ENCODE measurements around the gene CORIN. TPM values are rescaled to one million over a fixed set of nuclear protein-coding genes. Genes with fewer than 3 reads are reported as not detected.
"Not testable (repeated sequence)": the region's sequence is repeated elsewhere in the genome, so short reads cannot be mapped to it uniquely, and the experiment has no call there.

Gene CORIN
- total and polyA plus RNA-seq, 10 of the 15 experiments (the other 5 are each of a cell fraction or from before 2014, with no cell fraction given): 0.02 to 0.45 (median 0.09) TPM; not detected in 3

GRCh38 chr4:47711183-47711582 lies 126.7 kb downstream of the CORIN start (continued):
- TF ChIP-seq ZNF592 (IDR thresholded peaks at IDR 0.05) (no peak), TCF3 (IDR thresholded peaks at IDR 0.05; ENCODE audit: borderline replicate concordance, insufficient read depth, low read depth, low read length) (no peak), KLF5 (IDR thresholded peaks at IDR 0.05; ENCODE audit: partially characterized antibody) (no peak), NFYA (IDR thresholded peaks at IDR 0.05; ENCODE audit: borderline replicate concordance, low read depth, low read length) (no peak), ESRRA (IDR thresholded peaks at IDR 0.05; ENCODE audit: low read length) (no peak), E2F4 (IDR thresholded peaks at IDR 0.05; ENCODE audit: low read depth, low read length) (no peak)

DNA sequence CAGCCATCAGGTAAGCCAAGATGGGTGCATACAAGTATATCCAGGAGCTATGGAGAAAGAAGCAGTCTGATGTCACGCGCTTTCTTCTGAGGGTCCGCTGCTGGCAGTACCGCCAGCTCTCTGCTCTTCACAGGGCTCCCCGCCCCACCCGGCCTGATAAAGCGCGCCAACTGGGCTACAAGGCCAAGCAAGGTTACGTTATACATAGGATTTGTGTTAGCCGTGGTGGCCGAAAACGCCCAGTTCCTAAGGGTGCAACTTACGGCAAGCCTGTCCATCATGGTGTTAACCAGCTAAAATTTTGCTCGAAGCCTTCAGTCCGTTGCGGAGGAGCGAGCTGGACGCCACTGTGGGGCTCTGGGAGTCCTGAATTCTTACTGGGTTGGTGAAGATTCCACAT lies 131.5 kb downstream of the CORIN start:
- FAIRE-seq; H3K9me3 ChIP-seq (replicated peaks; ENCODE audit: control insufficient read depth, insufficient read depth, low read length); POLR2A ChIA-PET; H3K27me3 ChIP-seq (replicated peaks in 1 of 2; ENCODE audit: control insufficient read depth in 2 of 2, insufficient read depth in 2 of 2, low read length in 1 of 2); H3K36me3 ChIP-seq (ENCODE audit: control insufficient read depth in 2 of 2, insufficient read depth in 2 of 2, low read length in 1 of 2); H3K4me3 ChIP-seq; ATAC-seq; H4K20me1 ChIP-seq (ENCODE audit: control insufficient read depth, insufficient read depth); DNase-seq (ENCODE audit: low read depth, low spot score); H3K9ac ChIP-seq (ENCODE audit: control insufficient read depth, insufficient read depth, low read length); H3K4me2 ChIP-seq (ENCODE audit: control insufficient read depth, insufficient read depth); H2AFZ ChIP-seq (ENCODE audit: control insufficient read depth, low read depth, low read length); H3K79me2 ChIP-seq (ENCODE audit: control insufficient read depth, insufficient read depth, low read length); BruUV-seq (replicated peaks); H3K4me1 ChIP-seq (ENCODE audit: control insufficient read depth, insufficient read depth, low read length); H3K27ac ChIP-seq (ENCODE audit: control insufficient read depth, insufficient read depth): not testable (repeated sequence)
- in situ Hi-C loops (cut with MboI) (loop anchor here (10.0 kb wide), 1 partner anchor 388 kb away; no protein-coding TSS in a partner anchor), intact Hi-C loops (cut with micrococcal nuclease; ENCODE audit: unreplicated experiment) (loop anchor here (5.0 kb wide), 1 partner anchor 381 kb away; no protein-coding TSS in a partner anchor)
- RAD21 ChIA-PET (ENCODE audit: unreplicated experiment): interaction anchor here (1.3 to 4.1 kb wide), 2 partner anchors 18 to 130 kb away, joined by 3 to 33 read pairs; partner anchors contain the start of gene CORIN
- WGBS (ENCODE audit: insufficient coverage, insufficient replicate concordance, low lambda C conversion rate, missing lambda C conversion rate): 61% methylated on average over 18 of the region's 18 CpGs
- SMC1A ChIA-PET (ENCODE audit: uncharacterized antibody, unreplicated experiment): interaction anchor here (0.7 to 4.0 kb wide), 9 partner anchors 8 to 227 kb away, joined by 3 to 30 read pairs (median 7); no protein-coding TSS in a partner anchor
- CTCF ChIA-PET: interaction anchor here (1.1 to 11.7 kb wide), 7 partner anchors 10 to 381 kb away, joined by 3 to 153 read pairs (median 9); partner anchors contain the start of gene CORIN

Measured in GM12878 (cell line).